ENCODE results near the gene TSPAN18. TPM values are rescaled to one million over a fixed set of nuclear protein-coding genes. Genes with fewer than 3 reads are reported as not detected.

Gene TSPAN18
- polyA plus RNA-seq, 1 of the 3 experiments (the other 2 are of a cell fraction): 0.72 TPM

- TF ChIP-seq REST (IDR thresholded peaks at IDR 0.05; ENCODE audit: low read depth, low read length) (no peak), TEAD4 (IDR thresholded peaks at IDR 0.05; ENCODE audit: borderline replicate concordance, insufficient read depth) (no peak), MXI1 (IDR thresholded peaks at IDR 0.05; ENCODE audit: low read depth, low read length) (no peak), TCF12 (IDR thresholded peaks at IDR 0.05) (no peak), RFX5 (IDR thresholded peaks at IDR 0.05; ENCODE audit: low read length) (no peak)
Measured at GRCh38 chr11:44966694-44967093, 239.9 kb downstream of the TSPAN18 start (continued).

- TF ChIP-seq IRF3 (IDR thresholded peaks at IDR 0.05; ENCODE audit: low read depth, low read length) (no peak), USF1 (IDR thresholded peaks at IDR 0.05; ENCODE audit: borderline replicate concordance, low read depth) (no peak), CHD2 (IDR thresholded peaks at IDR 0.05; ENCODE audit: low read length, partially characterized antibody) (no peak), YY1 (IDR thresholded peaks at IDR 0.05; ENCODE audit: low read depth) (no peak), MEF2A (IDR thresholded peaks at IDR 0.05; ENCODE audit: borderline replicate concordance, low read depth) (no peak), REST (IDR thresholded peaks at IDR 0.05; ENCODE audit: low read depth, low read length) (no peak), NFIC (IDR thresholded peaks at IDR 0.05; ENCODE audit: borderline replicate concordance) (no peak), USF2 (IDR thresholded peaks at IDR 0.05; ENCODE audit: borderline replicate concordance, low read depth, low read length) (no peak), TAF1 (IDR thresholded peaks at IDR 0.05; ENCODE audit: borderline replicate concordance, low read depth, low read length) (no peak), FOSL2 (IDR thresholded peaks at IDR 0.05; ENCODE audit: borderline replicate concordance, low read depth) (no peak), EZH2phosphoT487 (IDR thresholded peaks at IDR 0.05; ENCODE audit: borderline replicate concordance, low read depth) (no peak), RAD21 (IDR thresholded peaks at IDR 0.05; ENCODE audit: low read length) (no peak), GABPA (IDR thresholded peaks at IDR 0.05; ENCODE audit: low read depth) (no peak), TEAD4 (IDR thresholded peaks at IDR 0.05; ENCODE audit: borderline replicate concordance, insufficient read depth) (no peak), RXRA (IDR thresholded peaks at IDR 0.05; ENCODE audit: borderline replicate concordance, low read depth) (no peak)
- H3F3A ChIP-seq (replicated peaks; ENCODE audit: insufficient read depth): no peaks in the 10 kb centered on the region
- H3K27ac ChIP-seq (ENCODE audit: low read depth in 2 of 2, low read length in 1 of 2): no peak overlapping the region
- H3K36me3 ChIP-seq (replicated peaks in 1 of 2; ENCODE audit: control insufficient read depth in 1 of 2, insufficient read depth in 2 of 2, low read length in 1 of 2): no peaks in the 10 kb centered on the region
- DNase-seq: no peak
- ChIA-PET POLR2A (no interaction called here), CTCF (interaction anchor here (1.1 to 5.6 kb wide), 4 partner anchors 10 to 142 kb away, joined by 3 to 35 read pairs (median 5); no protein-coding TSS in a partner anchor)
- no peak overlapping the region for H3K4me2 ChIP-seq
- H3K4me1 ChIP-seq (ENCODE audit: control insufficient read depth in 1 of 2, insufficient read depth in 2 of 2, low read depth in 1 of 2, low read length in 1 of 2): no peaks in the 10 kb centered on the region; a peak in 1 of 4 replicates
- no peak overlapping the region for H3K9ac ChIP-seq
- H3K27me3 ChIP-seq (ENCODE audit: insufficient read depth): peaks cover 6% of the 10 kb centered on the region; the same call in 1 of the 2 replicates
- H3K4me3 ChIP-seq (ENCODE audit: low read depth in 2 of 2, low read length in 1 of 2): no peak overlapping the region
- H3K9me3 ChIP-seq: no peaks in the 10 kb centered on the region
- no peaks in the 10 kb centered on the region for H3K79me2 ChIP-seq (ENCODE audit: insufficient read depth)
- 83% methylated on average over 1 of the region's 3 CpGs for WGBS (ENCODE audit: low lambda C conversion rate)
- H3K9me2 ChIP-seq: no peaks in the 10 kb centered on the region
- no peak overlapping the region for H2AFZ ChIP-seq (ENCODE audit: low read depth)
- no peaks in the 10 kb centered on the region for H4K20me1 ChIP-seq (ENCODE audit: insufficient read depth)
Measured at GRCh38 chr11:44967930-44968496, 241.3 kb downstream of the TSPAN18 start.
